ENCODE results near the gene OXNAD1.

Gene OXNAD1

GRCh38 chr3:16346413-16347081 is 81.5 kb downstream of the OXNAD1 start:
- Histone ChIP-seq H3K36me3 (peaks cover 0 to 18% (median 4%) of the 10 kb centered on the region in 3 donors), H3K9me3 (no peaks in the 10 kb centered on the region), H3K4me3 (no peak overlapping the region), H3K4me1 (peaks cover 0 to 14% (median 0%) of the 10 kb centered on the region in 4 donors), H3K27ac (no peak overlapping the region), H3K27me3 (no peaks in the 10 kb centered on the region)
- intact Hi-C loops (cut with DNase I; ENCODE audit: low total_unique reads), result no loop called here
- no peak for TF ChIP-seq CTCF (IDR thresholded peaks at IDR 0.05)
- no peak for DNase-seq

GRCh38 chr3:16347548-16347947 is 82.5 kb downstream of the OXNAD1 start:
- TF ChIP-seq CTCF (IDR thresholded peaks at IDR 0.05), result no peak
- H3K27me3 ChIP-seq, result no peaks in the 10 kb centered on the region
- peaks cover 0 to 14% (median 0%) of the 10 kb centered on the region in 4 donors for H3K4me1 ChIP-seq
- DNase-seq, result no peak
- intact Hi-C loops (cut with DNase I; ENCODE audit: low total_unique reads), result no loop called here
- peaks cover 0 to 18% (median 4%) of the 10 kb centered on the region in 3 donors for H3K36me3 ChIP-seq
- H3K9me3 ChIP-seq, result no peaks in the 10 kb centered on the region
- H3K27ac ChIP-seq, result no peak overlapping the region
- H3K4me3 ChIP-seq, result no peak overlapping the region

- Histone ChIP-seq H3K27ac (no peak overlapping the region), H3K4me3 (no peak overlapping the region), H3K27me3 (no peaks in the 10 kb centered on the region), H3K4me1 (peaks cover 0 to 14% (median 0%) of the 10 kb centered on the region in 4 donors), H3K36me3 (peaks cover 0 to 18% (median 9%) of the 10 kb centered on the region in 3 donors), H3K9me3 (no peaks in the 10 kb centered on the region)
- no peak for TF ChIP-seq CTCF (IDR thresholded peaks at IDR 0.05)
- intact Hi-C loops (cut with DNase I; ENCODE audit: low total_unique reads), result no loop called here
- DNase-seq, result no peak
Observed at GRCh38 chr3:16349986-16350596, 85.1 kb downstream of the OXNAD1 start.

- Histone ChIP-seq H3K9me3 (no peaks in the 10 kb centered on the region), H3K4me3 (no peak overlapping the region), H3K36me3 (peaks cover 0 to 13% (median 9%) of the 10 kb centered on the region in 3 donors), H3K27ac (no peak overlapping the region), H3K27me3 (no peaks in the 10 kb centered on the region), H3K4me1 (peaks cover 0 to 14% (median 0%) of the 10 kb centered on the region in 4 donors)
- no peak for DNase-seq
- TF ChIP-seq CTCF (IDR thresholded peaks at IDR 0.05), result no peak
- intact Hi-C loops (cut with DNase I; ENCODE audit: low total_unique reads), result no loop called here
Observed at GRCh38 chr3:16350597-16351318, 85.7 kb downstream of the OXNAD1 start.

- DNase-seq, result no peak
- Histone ChIP-seq H3K9me3 (no peaks in the 10 kb centered on the region), H3K4me1 (peaks cover 0 to 14% (median 0%) of the 10 kb centered on the region in 4 donors), H3K27me3 (no peaks in the 10 kb centered on the region), H3K36me3 (peaks cover 0 to 22% (median 5%) of the 10 kb centered on the region in 3 donors), H3K4me3 (no peak overlapping the region), H3K27ac (no peak overlapping the region)
- no peak for TF ChIP-seq CTCF (IDR thresholded peaks at IDR 0.05)
- intact Hi-C loops (cut with DNase I; ENCODE audit: low total_unique reads), result no loop called here
Observed at GRCh38 chr3:16352428-16352827, 87.4 kb downstream of the OXNAD1 start.

Measured in tibial artery (tissue), 4 donors.